HG02885 (cell line): Measurements from ENCODE around the gene KRTAP10-8.
"Not testable (repeated sequence)": the region's sequence is repeated elsewhere in the genome, so short reads cannot be mapped to it uniquely, and the experiment has no call there.

ENCODE experiments used
- ATAC-seq: cut with Tn5 transposase; IDR thresholded peaks from one replicate; pipeline ENCODE4 v1.9.1; 2021; ENCODE audit warnings: mild to moderate bottlenecking; ENCODE audit not compliant: unreplicated experiment, poor library complexity

Gene KRTAP10-8, protein sequence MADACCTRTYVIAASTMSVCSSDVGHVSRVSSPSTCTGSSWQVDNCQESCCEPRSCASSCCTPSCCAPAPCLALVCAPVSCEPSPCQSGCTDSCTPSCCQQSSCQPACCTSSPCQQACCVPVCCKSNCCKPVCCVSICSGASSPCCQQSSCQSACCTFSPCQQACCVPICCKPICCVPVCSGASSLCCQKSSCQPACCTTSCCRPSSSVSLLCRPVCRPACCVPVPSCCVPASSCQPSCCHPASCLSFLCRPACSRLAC

GRCh38 chr21:44612029-44612486, at the start of gene KRTAP10-8:
TSS of gene KRTAP10-8 (plus strand) at chr21:44612079. CDS start at chr21:44612101, 22 bp downstream.
- no peak for ATAC-seq

DNA sequence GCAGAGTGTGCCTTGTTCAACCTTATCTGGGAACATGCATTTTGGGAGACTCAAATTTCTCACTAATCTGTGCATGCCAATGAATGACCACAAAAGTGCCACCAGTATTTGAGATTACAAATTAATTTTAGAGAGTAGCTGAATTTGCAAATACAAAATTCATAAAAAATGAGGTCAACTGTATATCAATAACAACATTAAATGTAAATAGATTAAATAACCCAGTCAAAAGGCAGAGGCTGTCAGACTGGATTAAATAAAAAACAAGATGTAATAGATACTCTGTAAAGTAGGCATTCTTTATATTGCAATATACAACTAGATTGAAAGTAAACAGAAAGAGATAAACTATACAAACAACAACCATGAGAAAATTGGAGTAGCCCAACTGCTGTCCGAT, 47.8 kb upstream of the KRTAP10-8 start:
- no peak for ATAC-seq

- no peak for ATAC-seq
These were observed 46.8 kb upstream of the KRTAP10-8 start for GRCh38 chr21:44564886-44565598.

- no peak for ATAC-seq
These were observed 45.5 kb upstream of the KRTAP10-8 start for GRCh38 chr21:44566403-44566802.

DNA sequence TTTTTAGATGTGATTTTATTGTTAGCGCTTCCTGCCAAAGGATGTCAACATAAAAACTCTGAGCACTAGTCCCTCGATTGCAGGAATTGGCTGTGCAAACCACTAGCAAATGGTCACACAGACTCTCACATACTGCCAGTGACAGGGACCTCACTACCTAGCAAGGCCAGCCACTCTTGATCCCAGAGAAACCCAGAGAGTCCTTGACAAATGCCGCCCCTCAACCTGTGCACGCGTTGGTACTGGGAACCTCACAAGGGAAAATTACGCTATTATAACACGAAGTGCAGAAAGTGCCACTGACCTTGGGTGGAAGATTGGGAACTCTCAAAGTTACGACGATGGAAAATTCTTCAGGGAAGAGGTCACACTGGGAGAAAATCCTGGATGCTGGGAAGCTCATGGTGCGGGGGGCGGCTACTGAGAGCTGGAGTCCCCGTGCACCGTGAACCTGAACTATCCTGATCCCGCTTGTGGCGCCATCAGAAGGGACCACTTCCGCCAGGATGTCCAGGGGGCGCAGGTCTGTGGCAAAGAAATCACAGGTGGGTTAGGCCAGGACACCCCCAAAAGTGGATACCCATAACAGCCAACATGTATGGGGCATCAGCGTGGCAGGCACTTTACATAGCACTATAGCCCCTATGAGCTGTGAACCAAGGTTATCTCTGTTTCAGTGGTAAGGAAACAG, 44.3 kb upstream of the KRTAP10-8 start:
- no peak for ATAC-seq

- ATAC-seq, result no peak
These were observed 43.6 kb upstream of the KRTAP10-8 start for GRCh38 chr21:44568261-44568660.

- ATAC-seq, result no peak
These were observed 43.0 kb upstream of the KRTAP10-8 start for GRCh38 chr21:44568667-44569556.

DNA sequence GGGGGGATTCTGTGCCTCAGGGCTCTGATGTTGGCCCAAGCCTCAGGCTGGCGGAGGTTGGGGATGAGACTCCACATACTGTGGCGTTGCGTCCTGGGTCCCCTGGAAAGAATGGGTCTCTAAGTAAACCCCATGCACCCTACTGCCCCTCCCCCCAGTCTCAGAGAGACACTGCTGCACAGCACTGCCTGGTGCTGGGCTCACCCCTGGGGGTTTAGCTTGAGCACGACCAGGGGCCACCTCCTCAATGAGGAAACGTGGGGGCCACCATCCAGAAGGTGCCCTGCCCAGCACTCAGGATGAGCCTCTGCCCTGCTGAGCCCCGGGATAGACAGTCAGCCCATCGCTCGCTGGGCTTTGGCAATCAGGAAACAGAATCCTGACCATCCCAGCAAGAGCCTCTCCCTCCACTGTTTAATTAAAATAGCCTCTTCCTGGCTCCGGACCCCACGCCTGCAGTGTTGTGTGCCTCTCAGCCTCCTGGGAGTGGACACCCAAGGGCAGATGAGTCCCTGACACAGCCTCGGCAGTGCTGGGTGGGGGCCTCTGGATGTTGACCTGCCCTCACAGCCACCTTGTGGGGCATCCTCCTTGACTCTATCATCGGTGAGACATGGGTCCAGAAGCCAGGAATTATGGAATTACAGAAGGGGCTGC, 41.9 kb upstream of the KRTAP10-8 start:
- no peak for ATAC-seq

- no peak for ATAC-seq
These were observed 40.6 kb upstream of the KRTAP10-8 start for GRCh38 chr21:44571296-44571695.

DNA sequence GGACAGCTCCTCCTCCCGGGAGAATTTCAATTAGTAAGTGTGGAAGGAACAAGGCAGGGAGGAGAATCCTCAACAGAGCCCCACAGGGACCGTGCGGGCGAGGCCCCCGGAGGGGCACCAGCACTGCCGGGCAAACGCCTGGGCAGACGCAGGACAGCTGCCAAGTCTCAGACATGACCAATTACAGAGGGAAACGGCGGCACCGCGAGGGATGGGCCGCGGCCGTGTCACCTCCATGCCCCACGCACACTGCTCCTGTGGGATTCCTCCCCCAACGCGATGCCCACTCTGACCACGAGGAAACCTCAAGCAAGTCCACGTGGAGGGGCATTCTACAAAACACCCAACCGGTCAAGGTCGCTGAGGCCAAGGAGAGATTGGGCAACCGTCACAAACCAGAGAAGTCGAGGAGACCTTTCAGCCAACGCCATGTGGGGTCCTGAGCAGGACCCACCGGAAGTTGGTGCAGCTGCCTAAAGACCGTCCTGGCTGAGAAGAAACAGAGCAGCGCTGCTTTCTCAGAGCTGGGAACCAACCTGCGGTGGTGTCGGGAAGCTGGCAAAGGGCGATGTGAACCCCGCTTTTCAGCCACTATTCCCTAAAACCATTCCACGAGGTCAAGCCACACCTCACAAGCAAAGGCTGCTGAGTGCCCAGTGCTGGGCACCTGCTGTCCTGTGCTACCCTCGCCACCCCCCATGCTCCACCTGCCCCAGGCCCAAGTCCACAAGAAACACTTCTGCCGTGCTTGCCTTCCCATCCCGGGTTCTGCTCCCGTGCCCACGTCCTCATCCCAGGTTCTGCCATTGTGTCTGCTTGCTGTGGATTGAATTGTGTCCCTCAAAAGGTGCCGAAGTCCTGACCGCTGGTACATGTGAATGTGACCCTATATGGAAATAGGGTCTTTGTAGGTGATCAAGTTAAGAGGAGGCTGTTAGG, 39.8 kb upstream of the KRTAP10-8 start:
- ATAC-seq, result no peak

GRCh38 chr21:44572959-44573583, 38.8 kb upstream of the KRTAP10-8 start:
- no peak for ATAC-seq

- not testable (repeated sequence) for ATAC-seq
These were observed 38.0 kb upstream of the KRTAP10-8 start, which contains the start of gene KRTAP10-4 for GRCh38 chr21:44573630-44574456. TSS of gene KRTAP10-4 (plus strand) at chr21:44573729. CDS start at chr21:44573759, 30 bp downstream.

- ATAC-seq, result no peak
These were observed 37.2 kb upstream of the KRTAP10-8 start for GRCh38 chr21:44574457-44575306.

- no peak for ATAC-seq
These were observed 36.4 kb upstream of the KRTAP10-8 start for GRCh38 chr21:44575307-44576024.

DNA sequence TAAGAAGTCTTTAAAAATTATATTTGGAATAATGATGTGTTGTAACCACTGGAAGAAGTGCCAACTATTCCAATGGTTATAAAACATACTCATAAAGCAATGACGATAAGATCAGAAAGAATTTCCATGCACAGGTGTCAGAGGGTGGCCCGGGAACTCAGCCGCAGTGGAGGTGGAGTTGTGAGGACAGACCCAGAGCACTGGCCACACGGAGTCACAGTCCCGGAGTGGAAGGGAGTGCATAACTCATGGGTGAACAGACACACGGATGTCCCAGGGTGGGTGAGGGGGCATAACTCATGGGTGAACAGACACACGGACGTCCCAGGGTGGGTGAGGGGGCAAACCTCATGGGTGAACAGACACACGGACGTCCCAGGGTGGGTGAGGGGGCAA, 35.9 kb upstream of the KRTAP10-8 start:
- ATAC-seq, result no peak
